GM19351 (cell line): ENCODE data around the gene PLAA.
A peak's percentile ranks its signal among the peaks of the same experiment; 100 is the strongest.
"Not testable (repeated sequence)": the region's sequence is repeated elsewhere in the genome, so short reads cannot be mapped to it uniquely, and the experiment has no call there.

Experiments used
- ATAC-seq: cut with Tn5 transposase; IDR thresholded peaks from one replicate; pipeline ENCODE4 v1.9.1; 2021; ENCODE audit warnings: mild to moderate bottlenecking, moderate library complexity; ENCODE audit not compliant: unreplicated experiment

Gene PLAA

GRCh38 chr9:26937816-26938371, 9.1 kb downstream of the PLAA start:
- no peak for ATAC-seq

- ATAC-seq, result no peak
These were observed 11.2 kb downstream of the PLAA start for GRCh38 chr9:26935847-26936246.

GRCh38 chr9:26928902-26929495, 18.0 kb downstream of the PLAA start:
- ATAC-seq, result no peak

GRCh38 chr9:26925609-26926008, 21.4 kb downstream of the PLAA start:
- ATAC-seq, result no peak

GRCh38 chr9:26919698-26920097, 27.3 kb downstream of the PLAA start:
- no peak for ATAC-seq

GRCh38 chr9:26913138-26913668, 33.8 kb downstream of the PLAA start:
- ATAC-seq, result no peak

GRCh38 chr9:26904671-26905070, 42.4 kb downstream of the PLAA start:
- ATAC-seq, result no peak

- ATAC-seq, result no peak
These were observed 43.0 kb downstream of the PLAA start for GRCh38 chr9:26904070-26904469.

GRCh38 chr9:26893030-26893676, 53.9 kb downstream of the PLAA start:
- peak; percentile 0 for ATAC-seq

GRCh38 chr9:26892251-26893029, 54.6 kb downstream of the PLAA start, which contains the start of gene CAAP1:
Gene CAAP1, minus strand, starts transcription at chr9:26892802. Its CDS starts 87 bp downstream, at chr9:26892715.
- ATAC-seq, result peak; percentile 90

- no peak for ATAC-seq
These were observed 55.3 kb downstream of the PLAA start for GRCh38 chr9:26891726-26892125.

GRCh38 chr9:26888271-26888670, 58.8 kb downstream of the PLAA start:
- ATAC-seq, result no peak

- no peak for ATAC-seq
These were observed 64.9 kb downstream of the PLAA start for GRCh38 chr9:26882154-26882553.

GRCh38 chr9:26880262-26880661, 66.8 kb downstream of the PLAA start:
- no peak for ATAC-seq

GRCh38 chr9:26875155-26875554, 71.9 kb downstream of the PLAA start:
- not testable (repeated sequence) for ATAC-seq

GRCh38 chr9:26870292-26870691, 76.8 kb downstream of the PLAA start:
- no peak for ATAC-seq

- no peak for ATAC-seq
These were observed 84.0 kb downstream of the PLAA start for GRCh38 chr9:26863074-26863473.

- peak; percentile 95 for ATAC-seq
These were observed 90.5 kb downstream of the PLAA start for GRCh38 chr9:26856413-26857032.
